GM12878 (cell line): ENCODE data around the gene OSBPL2. TPM values are rescaled to one million over a fixed set of nuclear protein-coding genes. Genes with fewer than 3 reads are reported as not detected.

Experiments
- ATAC-seq: fragments of 200-7000 bp; cut with Tn5 transposase; 3 replicates; pipeline ENCODE4 v1.9.1; 2020; ENCODE audit warnings: mild to moderate bottlenecking, moderate library complexity
- BruUV-seq: library from RNA; stranded (reverse); fragments of 400-500 nt; replicated peaks from 2 replicates; lab custom pipeline; 2021; lab: Mats Ljungman, UMichigan
- CTCF ChIA-PET: fragments of 300-600 bp; sonication (Branson Sonifier 250); formaldehyde crosslinking; extraction: SDS; loops from one replicate; lab custom pipeline; 2021; ENCODE audit warnings: inconsistent platforms; lab: Yijun Ruan, JAX
- POLR2A ChIA-PET: fragments of 350-600 bp; formaldehyde crosslinking; extraction: SDS; loops from one replicate; lab custom pipeline; 2021; ENCODE audit warnings: inconsistent platforms; lab: Charles Lee
- RAD21 ChIA-PET: fragments of 300-600 bp; sonication (Branson Sonifier 250); formaldehyde crosslinking; loops from one replicate; lab custom pipeline; 2023; ENCODE audit warnings: antibody characterized with exemption; ENCODE audit not compliant: unreplicated experiment; lab: Charles Lee
- SMC1A ChIA-PET: fragments of 300-600 bp; sonication (Branson Sonifier 250); formaldehyde crosslinking; loops from one replicate; lab custom pipeline; 2023; ENCODE audit not compliant: unreplicated experiment, uncharacterized antibody; lab: Charles Lee
- DNase-seq: peaks from one replicate; pipeline ENCODE4 v3.0.0-alpha.2; 2011; ENCODE audit warnings: low read depth, low spot score
- FAIRE-seq: peaks from 3 replicates; lab custom pipeline; 2011; peaks lifted over from hg19 to GRCh38; lab: Jason Lieb, UNC
- H2AFZ ChIP-seq: 2 replicates; pipeline ENCODE4 v1.6.0; 2011; ENCODE audit warnings: low read depth, low read length, control low read depth; ENCODE audit not compliant: control insufficient read depth
- H3K27ac ChIP-seq: 2 replicates; pipeline ENCODE4 v1.5.1; 2011; ENCODE audit warnings: control low read depth; ENCODE audit not compliant: control insufficient read depth, insufficient read depth
- H3K27me3 ChIP-seq, 2 experiments: replicated peaks in 1 of 2; 2 replicates each; pipeline versions ENCODE4 v1.6.0 to v1.6.1; 2011; ENCODE audit warnings: low read length in 1 of 2; ENCODE audit not compliant: control insufficient read depth in 2 of 2, insufficient read depth in 2 of 2
- H3K36me3 ChIP-seq, 2 experiments: 2 replicates each; pipeline ENCODE4 v1.5.1; 2011; ENCODE audit warnings: low read length in 1 of 2; ENCODE audit not compliant: control insufficient read depth in 2 of 2, insufficient read depth in 2 of 2
- H3K4me1 ChIP-seq: 2 replicates; pipeline ENCODE4 v1.6.1; 2011; ENCODE audit warnings: mild to moderate bottlenecking, low read length, moderate library complexity, mixed read lengths; ENCODE audit not compliant: control insufficient read depth, insufficient read depth
- H3K4me2 ChIP-seq: 2 replicates; pipeline ENCODE4 v1.6.0; 2011; ENCODE audit warnings: control low read depth; ENCODE audit not compliant: control insufficient read depth, insufficient read depth
- H3K4me3 ChIP-seq: fragments of 200-600 bp; sonication (generic); 2 replicates; pipeline ENCODE4 v1.5.1; 2016
- H3K79me2 ChIP-seq: 2 replicates; pipeline ENCODE4 v1.6.0; 2011; ENCODE audit warnings: low read length; ENCODE audit not compliant: control insufficient read depth, insufficient read depth
- H3K9ac ChIP-seq: 2 replicates; pipeline ENCODE4 v1.8.0; 2011; ENCODE audit warnings: low read length, control low read depth, mixed read lengths; ENCODE audit not compliant: control insufficient read depth, insufficient read depth
- H3K9me3 ChIP-seq: replicated peaks from 3 replicates; pipeline ENCODE4 v1.5.1; 2011; ENCODE audit warnings: mild to moderate bottlenecking, low read length; ENCODE audit not compliant: control insufficient read depth, insufficient read depth
- H4K20me1 ChIP-seq: 2 replicates; pipeline ENCODE4 v1.6.0; 2011; ENCODE audit not compliant: control insufficient read depth, insufficient read depth
- ATF3 ChIP-seq: IDR thresholded peaks from 2 replicates; pipeline ENCODE4 v1.6.1; 2011; ENCODE audit warnings: low read depth, mild to moderate bottlenecking, low read length, moderate library complexity, borderline replicate concordance; ENCODE audit errors: extremely low read depth
- HDGF ChIP-seq: fragments of 450-650 bp; IDR thresholded peaks from 2 replicates; pipeline ENCODE4 v1.6.1; 2016; ENCODE audit warnings: antibody characterized with exemption
- NFIC ChIP-seq: IDR thresholded peaks from 2 replicates; pipeline ENCODE4 v1.6.1; 2012; ENCODE audit warnings: low read depth, mild to moderate bottlenecking, inconsistent platforms, low read length, moderate library complexity
- NR2C2 ChIP-seq: IDR thresholded peaks from 2 replicates; pipeline ENCODE4 v1.6.1; 2011; ENCODE audit warnings: borderline replicate concordance, low read depth; ENCODE audit not compliant: control insufficient read depth, insufficient read length
- TCF3 ChIP-seq: IDR thresholded peaks from 2 replicates; pipeline ENCODE4 v1.6.1; 2012; ENCODE audit warnings: low read depth, mild to moderate bottlenecking, low read length, borderline replicate concordance; ENCODE audit not compliant: insufficient read depth
- USF1 ChIP-seq: IDR thresholded peaks from 2 replicates; pipeline ENCODE4 v1.6.1; 2011; ENCODE audit warnings: borderline replicate concordance, low read depth, mild to moderate bottlenecking, moderate library complexity, mixed read lengths, low read length; ENCODE audit not compliant: insufficient read depth; ENCODE audit errors: extremely low read length
- WGBS: methylation state at CpG from one replicate; pipeline ENCODE4 v1.1.6; 2016; ENCODE audit warnings: low lambda C conversion rate; ENCODE audit not compliant: insufficient replicate concordance, insufficient coverage; ENCODE audit errors: missing lambda C conversion rate; 5-methylcytosine and 5-hydroxymethylcytosine counted together
- in situ Hi-C: fragments of 300-500 bp; cut with MboI; formaldehyde crosslinking; loops from 9 replicates; pipeline ENCODE4 v1.14.3; 2018; ENCODE audit warnings: mixed read lengths
- intact Hi-C: fragments of 100-400 bp; cut with micrococcal nuclease; formaldehyde crosslinking; loops from one replicate; pipeline ENCODE4 v1.14.2; 2022; ENCODE audit not compliant: unreplicated experiment
- polyA plus RNA-seq, 11 experiments: library from polyadenylated mRNA; depleted of rRNA in 4 of 11; unstranded in 6 of 11; stranded (reverse) in 5 of 11; fragments of >200 nt; fragmentation: Nextera tagmentation in 4 of 11; fragmentation: Illumina TruSeq in 1 of 11; extraction: Ambion mirVana in 4 of 11; extraction: Trizol in 1 of 11; gene quantifications; 1 replicate in 1 of 11; 2 replicates in 10 of 11; pipeline versions ENCODE4 v1.2.1 to v1.2.3, GENCODE V29; 2011 to 2016; ENCODE audit warnings: inconsistent platforms in 2 of 11, missing spikeins in 2 of 11, low read depth in 1 of 11
- total RNA-seq, 4 experiments: library from RNA; depleted of rRNA in 3 of 4; stranded (reverse); fragments of >200 nt in 3 of 4; fragmentation: Illumina TruSeq in 1 of 4; extraction: Trizol in 1 of 4; gene quantifications; 2 replicates each; pipeline versions ENCODE4 v1.2.1 to v1.2.3, GENCODE V29; 2013 to 2021

OSBPL2 gene
- total and polyA plus RNA-seq, 10 of the 15 experiments (the other 5 are each of a cell fraction or from before 2014, with no cell fraction given), result 2.8 to 22.3 (median 14.7) TPM

- TF ChIP-seq USF1 (no peak), ATF3 (no peak)
Observed at GRCh38 chr20:62305149-62305764, 66.9 kb downstream of the OSBPL2 start (continued).

- H3K9me3 ChIP-seq, result no peaks in the 10 kb centered on the region
- intact Hi-C loops (no loop called here), in situ Hi-C loops (loop anchor here (5.0 to 10.0 kb wide), 2 partner anchors 76 to 309 kb away; no protein-coding TSS in a partner anchor)
- H4K20me1 ChIP-seq, result peaks cover 13% of the 10 kb centered on the region
- H3K4me2 ChIP-seq, result peak overlapping the region; percentile 91
- ChIA-PET CTCF (no interaction called here), RAD21 (no interaction called here), SMC1A (no interaction called here), POLR2A (no interaction called here)
- TF ChIP-seq NFIC (no peak), NR2C2 (no peak), HDGF (no peak), USF1 (no peak), TCF3 (no peak)
- ATAC-seq (no peak), FAIRE-seq (no peak), DNase-seq (no peak)
- H3K36me3 ChIP-seq, result peaks cover 15 to 26% of the 10 kb centered on the region in 2 experiments; a peak in 3 of 4 replicates
- H2AFZ ChIP-seq, result no peak overlapping the region
- no TSS peak for BruUV-seq
- no peak overlapping the region for H3K27ac ChIP-seq
- WGBS, result 93% methylated on average over 31 of the region's 33 CpGs
- H3K79me2 ChIP-seq, result peaks cover 34% of the 10 kb centered on the region
- no peaks in the 10 kb centered on the region for H3K27me3 ChIP-seq
- H3K4me3 ChIP-seq, result no peak overlapping the region; the same call in 1 of the 2 replicates
- H3K4me1 ChIP-seq, result peaks cover 10% of the 10 kb centered on the region
- no peak overlapping the region for H3K9ac ChIP-seq
Observed at GRCh38 chr20:62305765-62306413, 67.6 kb downstream of the OSBPL2 start.
